ENCODE data around the gene C4orf46.

Gene C4orf46

DNA sequence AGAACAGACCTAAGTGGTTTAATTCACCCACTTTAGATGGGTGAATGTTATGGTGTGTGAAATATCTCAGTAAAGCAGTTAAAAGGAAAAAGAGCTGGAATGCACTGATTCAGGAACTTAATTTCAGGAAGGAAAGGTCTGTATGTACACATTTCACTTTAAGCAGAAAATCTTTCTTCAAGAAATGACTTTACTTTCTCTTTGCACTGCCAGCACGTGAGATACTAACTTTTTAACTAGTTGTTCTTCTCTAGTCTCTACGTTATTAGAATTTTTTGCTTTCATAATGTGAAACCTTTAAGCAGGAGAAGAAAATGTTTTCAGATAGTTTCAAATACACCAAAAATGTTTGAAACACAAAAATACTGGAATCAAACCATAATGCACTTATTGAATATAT, 18.8 kb downstream of the C4orf46 start:
- TF ChIP-seq, protein P1, sequence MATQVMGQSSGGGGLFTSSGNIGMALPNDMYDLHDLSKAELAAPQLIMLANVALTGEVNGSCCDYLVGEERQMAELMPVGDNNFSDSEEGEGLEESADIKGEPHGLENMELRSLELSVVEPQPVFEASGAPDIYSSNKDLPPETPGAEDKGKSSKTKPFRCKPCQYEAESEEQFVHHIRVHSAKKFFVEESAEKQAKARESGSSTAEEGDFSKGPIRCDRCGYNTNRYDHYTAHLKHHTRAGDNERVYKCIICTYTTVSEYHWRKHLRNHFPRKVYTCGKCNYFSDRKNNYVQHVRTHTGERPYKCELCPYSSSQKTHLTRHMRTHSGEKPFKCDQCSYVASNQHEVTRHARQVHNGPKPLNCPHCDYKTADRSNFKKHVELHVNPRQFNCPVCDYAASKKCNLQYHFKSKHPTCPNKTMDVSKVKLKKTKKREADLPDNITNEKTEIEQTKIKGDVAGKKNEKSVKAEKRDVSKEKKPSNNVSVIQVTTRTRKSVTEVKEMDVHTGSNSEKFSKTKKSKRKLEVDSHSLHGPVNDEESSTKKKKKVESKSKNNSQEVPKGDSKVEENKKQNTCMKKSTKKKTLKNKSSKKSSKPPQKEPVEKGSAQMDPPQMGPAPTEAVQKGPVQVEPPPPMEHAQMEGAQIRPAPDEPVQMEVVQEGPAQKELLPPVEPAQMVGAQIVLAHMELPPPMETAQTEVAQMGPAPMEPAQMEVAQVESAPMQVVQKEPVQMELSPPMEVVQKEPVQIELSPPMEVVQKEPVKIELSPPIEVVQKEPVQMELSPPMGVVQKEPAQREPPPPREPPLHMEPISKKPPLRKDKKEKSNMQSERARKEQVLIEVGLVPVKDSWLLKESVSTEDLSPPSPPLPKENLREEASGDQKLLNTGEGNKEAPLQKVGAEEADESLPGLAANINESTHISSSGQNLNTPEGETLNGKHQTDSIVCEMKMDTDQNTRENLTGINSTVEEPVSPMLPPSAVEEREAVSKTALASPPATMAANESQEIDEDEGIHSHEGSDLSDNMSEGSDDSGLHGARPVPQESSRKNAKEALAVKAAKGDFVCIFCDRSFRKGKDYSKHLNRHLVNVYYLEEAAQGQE (IDR thresholded peaks at IDR 0.05; ENCODE audit: insufficient read depth in 1 of 2, low read depth in 2 of 2, low read length in 2 of 2) = no peak
- TF ChIP-seq TAF1 (IDR thresholded peaks at IDR 0.05; ENCODE audit: borderline replicate concordance, insufficient read depth, low read length) (no peak), POLR2AphosphoS5 (IDR thresholded peaks at IDR 0.05; ENCODE audit: low read depth, low read length) (no peak), SIN3A (IDR thresholded peaks at IDR 0.05; ENCODE audit: borderline replicate concordance, insufficient read depth, low read length) (no peak), FOXP2 (optimal IDR thresholded peaks at IDR 0.05; ENCODE audit: borderline replicate concordance, extremely low read depth, extremely low read length, insufficient read depth) (no peak)

DNA sequence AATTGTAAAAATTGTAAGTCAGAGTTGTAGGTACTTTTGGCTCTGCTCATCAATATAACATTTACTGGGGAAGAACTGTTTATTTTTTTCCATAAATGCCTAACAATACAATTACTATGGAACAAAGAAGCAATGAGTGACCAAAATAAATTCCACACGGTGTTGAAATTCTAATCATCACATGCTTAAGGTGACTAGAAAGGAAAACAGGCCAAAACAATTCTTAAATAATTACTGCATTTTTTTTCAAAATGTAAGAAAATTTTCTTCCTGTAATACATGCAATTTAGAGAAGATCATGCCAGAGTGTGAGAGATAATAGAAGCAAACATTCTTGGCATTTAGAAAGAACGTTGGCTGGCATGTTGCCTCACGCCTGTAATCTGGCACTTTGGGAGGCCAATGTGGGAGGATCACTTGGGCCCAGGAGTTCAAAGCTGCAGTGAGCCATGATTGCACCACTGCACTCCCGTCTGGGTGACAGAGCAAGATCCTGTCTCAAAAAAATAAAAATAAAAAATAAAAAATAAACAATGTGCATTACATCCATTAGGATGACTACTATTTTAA, 22.5 kb downstream of the C4orf46 start:
- TF ChIP-seq TAF1 (IDR thresholded peaks at IDR 0.05; ENCODE audit: borderline replicate concordance, insufficient read depth, low read length) = no peak
- no peak for TF ChIP-seq SIN3A (IDR thresholded peaks at IDR 0.05; ENCODE audit: borderline replicate concordance, insufficient read depth, low read length)
- TF ChIP-seq, protein P1 (IDR thresholded peaks at IDR 0.05; ENCODE audit: insufficient read depth in 1 of 2, low read depth in 2 of 2, low read length in 2 of 2) = no peak
- no peak for TF ChIP-seq FOXP2 (optimal IDR thresholded peaks at IDR 0.05; ENCODE audit: borderline replicate concordance, extremely low read depth, extremely low read length, insufficient read depth)
- TF ChIP-seq POLR2AphosphoS5 (IDR thresholded peaks at IDR 0.05; ENCODE audit: low read depth, low read length) = no peak

DNA sequence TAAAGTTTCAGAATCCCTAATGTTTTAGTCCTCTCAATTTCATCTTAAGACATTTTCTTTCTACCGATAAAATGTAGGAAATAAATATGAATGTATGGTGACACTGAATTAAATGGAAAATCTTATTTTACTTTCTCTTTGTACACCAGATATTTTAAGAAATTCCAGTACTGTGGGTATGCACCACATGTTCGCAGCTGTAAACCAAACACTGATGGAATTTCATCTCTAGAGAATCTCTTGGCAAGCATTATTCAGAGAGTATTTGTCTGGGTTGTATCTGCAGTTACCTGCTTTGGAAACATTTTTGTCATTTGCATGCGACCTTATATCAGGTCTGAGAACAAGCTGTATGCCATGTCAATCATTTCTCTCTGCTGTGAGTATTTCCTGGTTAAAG, 26.9 kb downstream of the C4orf46 start:
- TF ChIP-seq FOXP2 (optimal IDR thresholded peaks at IDR 0.05; ENCODE audit: borderline replicate concordance, extremely low read depth, extremely low read length, insufficient read depth) = no peak
- TF ChIP-seq POLR2AphosphoS5 (IDR thresholded peaks at IDR 0.05; ENCODE audit: low read depth, low read length) = no peak
- no peak for TF ChIP-seq TAF1 (IDR thresholded peaks at IDR 0.05; ENCODE audit: borderline replicate concordance, insufficient read depth, low read length)
- TF ChIP-seq, protein P1 (IDR thresholded peaks at IDR 0.05; ENCODE audit: insufficient read depth in 1 of 2, low read depth in 2 of 2, low read length in 2 of 2) = no peak
- TF ChIP-seq SIN3A (IDR thresholded peaks at IDR 0.05; ENCODE audit: borderline replicate concordance, insufficient read depth, low read length) = no peak

DNA sequence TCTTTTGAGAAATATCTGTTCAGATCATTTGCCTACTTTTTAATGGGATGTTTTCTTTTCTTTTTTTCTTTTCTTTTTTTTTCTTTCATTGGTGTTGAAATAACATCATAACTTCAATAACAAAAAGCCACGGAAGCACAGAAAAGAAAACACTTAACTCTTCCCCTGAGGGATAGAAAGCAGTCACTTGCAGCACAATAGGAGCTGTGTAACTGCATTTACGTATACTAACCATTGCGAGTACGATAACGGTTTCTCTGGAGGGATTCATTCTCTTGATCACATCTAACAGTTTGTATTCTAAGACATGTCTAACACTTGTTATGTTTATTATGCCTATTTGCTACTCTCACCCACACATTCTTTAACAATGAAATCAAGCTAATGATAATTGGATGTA, 27.3 kb downstream of the C4orf46 start:
- TF ChIP-seq, protein P1 (IDR thresholded peaks at IDR 0.05; ENCODE audit: insufficient read depth in 1 of 2, low read depth in 2 of 2, low read length in 2 of 2) = no peak
- TF ChIP-seq TAF1 (IDR thresholded peaks at IDR 0.05; ENCODE audit: borderline replicate concordance, insufficient read depth, low read length) = no peak

DNA sequence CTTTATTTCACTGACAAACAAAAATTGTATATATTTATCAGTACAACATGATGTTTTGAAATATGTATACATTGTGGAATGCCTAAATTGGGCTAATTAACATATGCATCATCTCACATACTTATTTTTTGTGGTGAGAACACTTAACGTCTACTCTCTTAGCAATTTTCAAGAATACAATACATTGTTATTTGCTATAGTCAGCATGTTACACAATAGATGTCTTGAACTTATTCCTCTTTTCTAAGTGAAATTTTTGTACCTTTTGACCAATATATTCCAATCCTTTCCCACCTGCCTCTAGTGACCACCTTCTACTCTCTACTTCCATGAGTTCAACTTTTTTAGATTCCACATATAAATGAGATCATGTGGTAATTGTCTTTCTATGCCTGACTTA, 35.1 kb downstream of the C4orf46 start:
- no peak for TF ChIP-seq TAF1 (IDR thresholded peaks at IDR 0.05; ENCODE audit: borderline replicate concordance, insufficient read depth, low read length)
- no peak for TF ChIP-seq SIN3A (IDR thresholded peaks at IDR 0.05; ENCODE audit: borderline replicate concordance, insufficient read depth, low read length)
- TF ChIP-seq, protein P1 (IDR thresholded peaks at IDR 0.05; ENCODE audit: insufficient read depth in 1 of 2, low read depth in 2 of 2, low read length in 2 of 2) = no peak

All from PFSK-1 (cell line).